HepG2 (cell line): ENCODE measurements around the gene MIEF2. TPM values are rescaled to one million over a fixed set of nuclear protein-coding genes. Genes with fewer than 3 reads are reported as not detected.

ENCODE experiments used
- ATM ChIP-seq: fragments of 450-650 bp; IDR thresholded peaks from 2 replicates; pipeline ENCODE4 v1.7.1; 2017; ENCODE audit warnings: mild to moderate bottlenecking, borderline replicate concordance
- CREB1 ChIP-seq, 2 experiments: fragments of 450-650 bp in 1 of 2; IDR thresholded peaks; 2 replicates each; pipeline ENCODE4 v1.6.1; 2016 to 2017; ENCODE audit warnings: control low read depth in 1 of 2, mild to moderate bottlenecking in 1 of 2, missing compliant biosample characterization in 1 of 2, missing genetic modification characterization in 1 of 2
- E2F5 ChIP-seq: sonication (generic); formaldehyde crosslinking; conservative IDR thresholded peaks from 2 replicates; pipeline ENCODE4 v1.4.0; 2020; ENCODE audit warnings: missing genetic modification reagents
- FOXJ3 ChIP-seq: sonication (generic); formaldehyde crosslinking; IDR thresholded peaks from 2 replicates; pipeline ENCODE4 v1.4.0; 2020; ENCODE audit warnings: missing genetic modification reagents, mild to moderate bottlenecking, borderline replicate concordance
- MED13 ChIP-seq: sonication (generic); formaldehyde crosslinking; IDR thresholded peaks from 2 replicates; pipeline ENCODE4 v1.5.0; 2020; ENCODE audit warnings: missing genetic modification reagents
- PHB2 ChIP-seq: fragments of 450-650 bp; IDR thresholded peaks from 2 replicates; pipeline ENCODE4 v1.6.1; 2018; ENCODE audit not compliant: partially characterized antibody
- SMAD1 ChIP-seq: sonication (generic); formaldehyde crosslinking; IDR thresholded peaks from 2 replicates; pipeline ENCODE4 v1.4.0; 2020; ENCODE audit warnings: missing genetic modification reagents, low read depth, mild to moderate bottlenecking, borderline replicate concordance
- SPEN ChIP-seq: sonication (generic); formaldehyde crosslinking; IDR thresholded peaks from 2 replicates; pipeline ENCODE4 v1.5.1; 2020; ENCODE audit warnings: low read depth, mild to moderate bottlenecking, missing genetic modification reagents
- ZFP36L2 ChIP-seq: sonication (generic); formaldehyde crosslinking; IDR thresholded peaks from 2 replicates; pipeline ENCODE4 v1.4.0; 2020; ENCODE audit warnings: missing genetic modification reagents
- ZFP41 ChIP-seq: sonication (generic); formaldehyde crosslinking; IDR thresholded peaks from 2 replicates; pipeline ENCODE4 v1.4.0; 2020; ENCODE audit warnings: mild to moderate bottlenecking, missing genetic modification reagents, borderline replicate concordance
- ZNF280B ChIP-seq: sonication (generic); formaldehyde crosslinking; IDR thresholded peaks from 2 replicates; pipeline ENCODE4 v1.5.0; 2020; ENCODE audit warnings: missing genetic modification reagents, mild to moderate bottlenecking, borderline replicate concordance
- ZNF460 ChIP-seq: sonication (generic); formaldehyde crosslinking; IDR thresholded peaks from 2 replicates; pipeline ENCODE4 v1.5.1; 2020; ENCODE audit warnings: missing genetic modification reagents, mild to moderate bottlenecking, borderline replicate concordance
- polyA plus RNA-seq, 8 experiments: library from polyadenylated mRNA; depleted of rRNA in 3 of 8; stranded (reverse) in 7 of 8; unstranded in 1 of 8; fragments of >200 nt; fragmentation: Illumina TruSeq in 4 of 8; extraction: Trizol in 4 of 8; gene quantifications; 2 replicates each; pipeline versions ENCODE4 v1.2.1 to v1.2.3, GENCODE V29; 2011 to 2016; ENCODE audit warnings: low read depth in 4 of 8, missing spikeins in 1 of 8, mixed read lengths in 1 of 8; ENCODE audit not compliant: insufficient read depth in 1 of 8
- total RNA-seq, 5 experiments: library from RNA; depleted of rRNA; stranded (reverse); fragments of >200 nt; fragmentation: Illumina TruSeq; extraction: Trizol; gene quantifications; 2 replicates each; pipeline ENCODE4 v1.2.3, GENCODE V29; 2016; ENCODE audit warnings: low read depth in 1 of 5
- TF ChIP-seq, protein P1 (sequence below): sonication (generic); formaldehyde crosslinking; conservative IDR thresholded peaks from 2 replicates; pipeline ENCODE4 v1.4.0; 2020; ENCODE audit warnings: missing genetic modification reagents
- TF ChIP-seq, protein P2 (sequence below): sonication (generic); formaldehyde crosslinking; IDR thresholded peaks from 2 replicates; pipeline ENCODE4 v1.5.1; 2020; ENCODE audit warnings: mild to moderate bottlenecking, missing genetic modification reagents, moderate library complexity
- TF ChIP-seq, protein P3 (sequence below): sonication (generic); formaldehyde crosslinking; IDR thresholded peaks from 2 replicates; pipeline ENCODE4 v1.4.0; 2020; ENCODE audit warnings: missing genetic modification reagents, borderline replicate concordance

Gene MIEF2
- total and polyA plus RNA-seq, 2 of the 13 experiments (the other 11 are each of a cell fraction or from before 2014, with no cell fraction given) = 6.0 to 8.0 TPM

GRCh38 chr17:18258356-18259038 is 2.0 kb upstream of the MIEF2 start, which contains the start of gene FLII (continued):
- TF ChIP-seq, protein P1, sequence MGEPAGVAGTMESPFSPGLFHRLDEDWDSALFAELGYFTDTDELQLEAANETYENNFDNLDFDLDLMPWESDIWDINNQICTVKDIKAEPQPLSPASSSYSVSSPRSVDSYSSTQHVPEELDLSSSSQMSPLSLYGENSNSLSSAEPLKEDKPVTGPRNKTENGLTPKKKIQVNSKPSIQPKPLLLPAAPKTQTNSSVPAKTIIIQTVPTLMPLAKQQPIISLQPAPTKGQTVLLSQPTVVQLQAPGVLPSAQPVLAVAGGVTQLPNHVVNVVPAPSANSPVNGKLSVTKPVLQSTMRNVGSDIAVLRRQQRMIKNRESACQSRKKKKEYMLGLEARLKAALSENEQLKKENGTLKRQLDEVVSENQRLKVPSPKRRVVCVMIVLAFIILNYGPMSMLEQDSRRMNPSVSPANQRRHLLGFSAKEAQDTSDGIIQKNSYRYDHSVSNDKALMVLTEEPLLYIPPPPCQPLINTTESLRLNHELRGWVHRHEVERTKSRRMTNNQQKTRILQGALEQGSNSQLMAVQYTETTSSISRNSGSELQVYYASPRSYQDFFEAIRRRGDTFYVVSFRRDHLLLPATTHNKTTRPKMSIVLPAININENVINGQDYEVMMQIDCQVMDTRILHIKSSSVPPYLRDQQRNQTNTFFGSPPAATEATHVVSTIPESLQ (CRISPR knock-in tag) = no peak
- TF ChIP-seq E2F5 (CRISPR knock-in tag) = no peak
- peak; percentile 25; the same call in 1 of the 2 replicates for TF ChIP-seq MED13 (CRISPR knock-in tag)
- no peak for TF ChIP-seq SMAD1 (CRISPR knock-in tag)
- no peak for TF ChIP-seq CREB1 (IDR thresholded peaks at IDR 0.05)
- TF ChIP-seq CREB1 (CRISPR knock-in tag; IDR thresholded peaks at IDR 0.05) = no peak
- no peak for TF ChIP-seq ZFP36L2 (CRISPR knock-in tag)
- TF ChIP-seq, protein P2, sequence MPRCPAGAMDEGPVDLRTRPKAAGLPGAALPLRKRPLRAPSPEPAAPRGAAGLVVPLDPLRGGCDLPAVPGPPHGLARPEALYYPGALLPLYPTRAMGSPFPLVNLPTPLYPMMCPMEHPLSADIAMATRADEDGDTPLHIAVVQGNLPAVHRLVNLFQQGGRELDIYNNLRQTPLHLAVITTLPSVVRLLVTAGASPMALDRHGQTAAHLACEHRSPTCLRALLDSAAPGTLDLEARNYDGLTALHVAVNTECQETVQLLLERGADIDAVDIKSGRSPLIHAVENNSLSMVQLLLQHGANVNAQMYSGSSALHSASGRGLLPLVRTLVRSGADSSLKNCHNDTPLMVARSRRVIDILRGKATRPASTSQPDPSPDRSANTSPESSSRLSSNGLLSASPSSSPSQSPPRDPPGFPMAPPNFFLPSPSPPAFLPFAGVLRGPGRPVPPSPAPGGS (CRISPR knock-in tag) = 0 out of 2 replicates have a peak, but pooled peaks have one; percentile 42
- TF ChIP-seq PHB2 = no peak
- TF ChIP-seq ZNF460 (CRISPR knock-in tag) = 0 out of 2 replicates have a peak, but pooled peaks have one; percentile 27
- TF ChIP-seq SPEN (CRISPR knock-in tag) = peak; percentile 22; the same call in 1 of the 2 replicates
- TF ChIP-seq, protein P3, sequence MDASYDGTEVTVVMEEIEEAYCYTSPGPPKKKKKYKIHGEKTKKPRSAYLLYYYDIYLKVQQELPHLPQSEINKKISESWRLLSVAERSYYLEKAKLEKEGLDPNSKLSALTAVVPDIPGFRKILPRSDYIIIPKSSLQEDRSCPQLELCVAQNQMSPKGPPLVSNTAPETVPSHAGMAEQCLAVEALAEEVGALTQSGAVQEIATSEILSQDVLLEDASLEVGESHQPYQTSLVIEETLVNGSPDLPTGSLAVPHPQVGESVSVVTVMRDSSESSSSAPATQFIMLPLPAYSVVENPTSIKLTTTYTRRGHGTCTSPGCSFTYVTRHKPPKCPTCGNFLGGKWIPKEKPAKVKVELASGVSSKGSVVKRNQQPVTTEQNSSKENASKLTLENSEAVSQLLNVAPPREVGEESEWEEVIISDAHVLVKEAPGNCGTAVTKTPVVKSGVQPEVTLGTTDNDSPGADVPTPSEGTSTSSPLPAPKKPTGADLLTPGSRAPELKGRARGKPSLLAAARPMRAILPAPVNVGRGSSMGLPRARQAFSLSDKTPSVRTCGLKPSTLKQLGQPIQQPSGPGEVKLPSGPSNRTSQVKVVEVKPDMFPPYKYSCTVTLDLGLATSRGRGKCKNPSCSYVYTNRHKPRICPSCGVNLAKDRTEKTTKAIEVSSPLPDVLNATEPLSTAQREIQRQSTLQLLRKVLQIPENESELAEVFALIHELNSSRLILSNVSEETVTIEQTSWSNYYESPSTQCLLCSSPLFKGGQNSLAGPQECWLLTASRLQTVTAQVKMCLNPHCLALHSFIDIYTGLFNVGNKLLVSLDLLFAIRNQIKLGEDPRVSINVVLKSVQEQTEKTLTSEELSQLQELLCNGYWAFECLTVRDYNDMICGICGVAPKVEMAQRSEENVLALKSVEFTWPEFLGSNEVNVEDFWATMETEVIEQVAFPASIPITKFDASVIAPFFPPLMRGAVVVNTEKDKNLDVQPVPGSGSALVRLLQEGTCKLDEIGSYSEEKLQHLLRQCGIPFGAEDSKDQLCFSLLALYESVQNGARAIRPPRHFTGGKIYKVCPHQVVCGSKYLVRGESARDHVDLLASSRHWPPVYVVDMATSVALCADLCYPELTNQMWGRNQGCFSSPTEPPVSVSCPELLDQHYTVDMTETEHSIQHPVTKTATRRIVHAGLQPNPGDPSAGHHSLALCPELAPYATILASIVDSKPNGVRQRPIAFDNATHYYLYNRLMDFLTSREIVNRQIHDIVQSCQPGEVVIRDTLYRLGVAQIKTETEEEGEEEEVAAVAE (CRISPR knock-in tag) = no peak; the same call in 1 of the 2 replicates
- TF ChIP-seq ZFP41 (CRISPR knock-in tag) = no peak
- TF ChIP-seq FOXJ3 (CRISPR knock-in tag) = no peak
- TF ChIP-seq ATM = no peak
- 0 out of 2 replicates have a peak, but pooled peaks have one; percentile 30 for TF ChIP-seq ZNF280B
